UCSD-AML1 (cell line): ENCODE results near the gene RBP7.
"Not testable (repeated sequence)": the region's sequence is repeated elsewhere in the genome, so short reads cannot be mapped to it uniquely, and the experiment has no call there.

Experiments used
- DNase-seq: peaks from one replicate; lab custom pipeline; 2025; ENCODE audit not compliant: unreplicated experiment; lab: John Stamatoyannopoulos, UW

The RBP7 gene

GRCh38 chr1:9996624-9997582, at the start of gene RBP7:
Gene RBP7, plus strand, starts transcription at chr1:9997228. Its CDS starts 31 bp downstream, at chr1:9997259.
- no peak for DNase-seq

- no peak for DNase-seq
Observed at GRCh38 chr1:9957726-9958125, 39.3 kb upstream of the RBP7 start.

- no peak for DNase-seq
Observed at GRCh38 chr1:9960011-9960410, 37.0 kb upstream of the RBP7 start.

GRCh38 chr1:9960706-9961562, 36.1 kb upstream of the RBP7 start:
- no peak for DNase-seq

GRCh38 chr1:9984253-9984652, 12.8 kb upstream of the RBP7 start:
- DNase-seq, result no peak

DNA sequence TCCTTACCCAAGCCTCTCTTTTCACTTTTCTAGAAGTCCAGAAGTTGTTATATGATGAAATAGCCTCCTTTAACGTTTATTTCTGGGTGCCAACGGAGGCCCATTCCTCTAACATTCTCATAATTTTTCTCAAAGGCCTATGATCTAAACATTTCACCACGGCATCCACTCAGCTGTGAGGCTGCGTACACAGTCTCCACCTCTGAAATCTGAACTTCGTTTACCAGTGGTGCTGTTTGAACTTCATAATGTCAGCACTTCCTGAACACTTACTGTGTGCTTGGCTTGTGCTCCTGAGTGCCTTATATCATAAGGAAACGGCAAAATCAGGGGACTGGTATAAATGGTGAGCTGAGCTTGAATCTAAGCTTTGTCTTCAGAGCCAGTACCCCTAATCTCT, 12.0 kb upstream of the RBP7 start:
- DNase-seq, result no peak

DNA sequence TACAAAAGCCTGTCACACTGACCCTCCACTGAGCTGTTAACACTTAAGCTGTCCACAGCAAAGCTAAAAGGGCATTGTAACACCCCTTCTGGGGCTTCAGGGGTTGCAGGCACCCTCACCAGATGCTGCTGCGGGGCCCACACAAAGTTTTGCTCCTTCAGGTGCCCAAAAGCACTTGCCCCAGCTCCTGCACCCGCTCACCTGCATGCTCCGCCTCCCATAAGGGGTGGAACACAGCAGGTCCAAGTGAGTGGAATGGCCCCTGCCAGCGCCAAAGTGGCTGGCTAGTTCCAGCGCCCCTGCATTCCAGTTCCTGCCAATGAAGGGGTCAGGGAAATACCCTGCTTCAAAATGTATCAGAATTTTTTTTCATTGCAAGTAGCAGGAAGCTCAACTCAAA, 7.3 kb upstream of the RBP7 start:
- no peak for DNase-seq

DNA sequence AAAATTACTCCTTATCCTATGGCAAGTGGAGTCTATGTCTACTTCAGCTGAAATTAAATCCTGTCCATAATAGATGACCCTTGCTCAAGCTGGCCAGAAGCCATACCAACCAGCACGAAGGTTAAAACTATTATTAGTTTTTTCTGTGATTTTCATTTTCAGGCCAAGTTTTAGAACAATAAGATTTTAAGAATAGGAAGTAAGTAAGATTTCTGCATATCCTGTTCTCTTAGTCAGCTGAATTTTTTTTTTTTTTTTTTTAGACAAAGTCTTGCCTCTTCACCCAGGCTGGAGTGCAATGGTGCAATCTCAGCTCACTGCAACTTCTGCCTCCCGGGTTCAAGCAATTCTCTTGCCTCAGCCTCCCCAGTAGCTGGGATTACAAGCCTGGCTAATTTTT, 6.1 kb upstream of the RBP7 start:
- no peak for DNase-seq

GRCh38 chr1:9992910-9993309, 4.1 kb upstream of the RBP7 start:
- DNase-seq, result no peak

GRCh38 chr1:9993561-9994075, 3.4 kb upstream of the RBP7 start:
- no peak for DNase-seq

- DNase-seq, result no peak
Observed at GRCh38 chr1:10001016-10001665, 4.1 kb downstream of the RBP7 start.

DNA sequence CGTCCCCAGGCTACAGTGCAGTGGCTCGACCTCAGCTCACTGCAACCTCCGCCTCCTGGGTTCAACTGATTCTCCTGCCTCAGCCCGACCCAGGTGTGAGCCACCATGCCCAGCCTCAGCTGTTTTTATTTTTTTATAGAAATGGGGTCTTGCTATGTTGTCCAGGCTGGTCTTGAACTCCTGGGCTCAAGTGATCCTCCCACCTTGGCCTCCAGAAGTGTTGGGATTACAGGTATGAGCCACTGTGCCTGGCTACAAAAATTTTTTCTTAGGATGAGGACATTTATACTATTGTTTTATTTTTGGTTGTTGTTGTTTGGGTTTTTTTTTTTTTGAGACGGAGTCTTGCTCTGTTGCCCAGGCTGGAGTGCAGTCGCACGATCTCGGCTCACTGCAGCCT, 8.2 kb downstream of the RBP7 start:
- DNase-seq, result not testable (repeated sequence)

DNA sequence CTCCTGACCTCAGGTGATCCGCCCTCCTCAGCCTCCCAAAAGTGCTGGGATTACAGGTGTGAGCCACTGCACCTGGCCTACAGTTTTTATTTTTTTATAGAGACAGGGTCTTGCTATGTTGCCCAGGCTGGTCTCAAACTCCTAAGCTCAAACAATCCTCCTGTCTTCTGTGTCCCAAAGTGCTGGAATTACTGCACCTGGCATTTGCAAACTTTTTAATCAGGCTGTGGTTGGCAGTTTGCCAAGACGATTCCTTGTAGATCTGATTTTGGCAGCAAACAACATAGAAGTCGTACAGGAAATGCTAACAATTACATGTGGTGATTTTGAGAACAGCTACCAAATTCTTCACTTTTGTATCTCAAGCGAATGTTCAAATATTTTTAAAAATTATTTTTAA, 10.1 kb downstream of the RBP7 start:
- no peak for DNase-seq

GRCh38 chr1:10014016-10014415, 17.0 kb downstream of the RBP7 start:
- DNase-seq, result no peak

DNA sequence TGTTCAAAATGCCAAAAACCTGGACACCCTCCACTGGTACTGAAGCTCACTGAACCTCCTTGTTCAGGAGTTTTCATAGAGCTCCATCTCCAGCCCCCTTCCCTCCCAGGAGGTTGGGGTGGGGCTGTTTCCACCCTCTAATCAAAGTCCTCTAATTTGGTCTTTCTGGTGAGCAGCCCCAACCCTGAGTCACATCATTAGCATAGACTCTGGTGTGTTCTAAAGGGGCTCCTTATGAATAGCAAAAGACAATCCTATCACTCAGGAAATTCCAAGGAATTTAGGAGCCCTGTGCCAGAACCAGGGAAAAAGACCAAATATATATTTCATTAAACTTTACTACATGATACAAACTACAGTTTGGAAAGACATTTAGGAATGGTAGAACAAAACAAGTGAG, 22.5 kb downstream of the RBP7 start:
- no peak for DNase-seq

DNA sequence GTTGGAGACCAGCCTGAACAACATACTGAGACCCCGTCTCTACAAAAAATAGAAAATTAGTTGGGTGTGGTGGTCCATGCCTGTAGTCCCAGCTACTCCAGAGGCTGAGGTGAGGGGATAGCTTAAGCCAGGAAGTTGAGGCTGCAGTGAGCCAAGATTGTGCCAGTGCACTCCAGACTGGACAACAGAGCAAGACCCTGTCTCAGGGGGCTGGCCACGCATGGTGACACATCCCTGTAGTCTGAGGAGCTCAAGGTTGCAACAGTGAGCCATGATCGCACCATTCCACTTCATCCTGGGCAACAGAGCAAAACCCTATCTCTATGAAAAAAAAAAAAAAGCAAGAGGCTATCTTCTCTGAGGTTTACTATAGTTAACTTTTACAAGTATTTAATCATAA, 23.1 kb downstream of the RBP7 start:
- DNase-seq, result no peak

- DNase-seq, result not testable (repeated sequence)
Observed at GRCh38 chr1:10020678-10021077, 23.6 kb downstream of the RBP7 start.

GRCh38 chr1:10021992-10022391, 25.0 kb downstream of the RBP7 start:
- DNase-seq, result not testable (repeated sequence)

DNA sequence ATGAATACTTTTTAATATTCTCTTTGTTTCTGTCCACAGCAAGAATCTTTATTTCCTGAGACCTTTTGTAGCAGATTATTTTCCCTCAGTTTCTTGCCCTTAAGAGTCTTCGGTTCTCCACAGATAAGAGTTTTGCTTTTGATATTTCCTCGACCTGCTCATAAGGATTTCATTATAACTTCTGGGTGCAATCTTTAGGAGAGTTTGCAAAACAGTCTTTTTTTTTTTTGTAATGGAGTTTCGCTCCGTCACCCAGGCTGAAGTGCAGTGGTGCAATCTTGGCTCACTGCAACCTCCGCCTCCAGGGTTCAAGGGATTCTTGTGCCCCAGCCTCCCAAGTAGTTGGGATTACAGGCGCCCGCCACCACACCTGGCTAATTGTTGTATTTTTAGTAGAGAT, 25.6 kb downstream of the RBP7 start:
- no peak for DNase-seq

GRCh38 chr1:10025354-10025753, 28.3 kb downstream of the RBP7 start:
- no peak for DNase-seq

DNA sequence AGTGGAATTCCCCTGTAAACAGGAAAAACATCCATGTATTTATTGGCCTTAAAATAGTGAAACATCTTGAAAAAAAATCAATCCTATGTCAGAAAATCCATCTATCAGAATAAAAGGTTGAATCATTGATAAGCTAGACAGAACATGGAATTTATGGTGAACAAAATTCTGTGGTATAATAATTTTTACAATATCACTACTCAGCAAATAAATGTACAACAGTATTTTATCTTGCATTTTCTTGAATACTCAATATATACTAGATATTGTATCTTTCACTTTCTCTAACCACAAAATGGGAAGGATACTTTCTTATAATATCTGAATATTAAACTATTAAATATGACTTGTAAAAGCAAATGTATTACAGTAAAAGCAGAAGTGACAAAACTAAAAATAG, 30.0 kb downstream of the RBP7 start:
- no peak for DNase-seq
